MM.1S (cell line): ENCODE measurements around the gene PDZRN4.

ENCODE experiments used
- CTCF ChIP-seq: fragments of 300-600 bp; sonication (generic); IDR thresholded peaks from 2 replicates; pipeline ENCODE4 v1.5.1; 2016; ENCODE audit warnings: antibody characterized with exemption, low read length, mixed read lengths
- EZH2phosphoT487 ChIP-seq: fragments of 300-600 bp; sonication (generic); IDR thresholded peaks from 2 replicates; pipeline ENCODE4 v1.6.1; 2018; ENCODE audit warnings: antibody characterized with exemption, low read length

GRCh38 chr12:41442896-41443295, 254.8 kb downstream of the PDZRN4 start:
- TF ChIP-seq CTCF: no peak
- no peak for TF ChIP-seq EZH2phosphoT487
